Endothelial cell of umbilical vein (primary cell): ENCODE results near the gene UBQLNL. TPM values are rescaled to one million over a fixed set of nuclear protein-coding genes. Genes with fewer than 3 reads are reported as not detected.

ENCODE experiments used
- BruUV-seq: library from RNA; stranded (reverse); fragments of 400-500 nt; replicated peaks from 2 replicates; lab custom pipeline; 2021; lab: Mats Ljungman, UMichigan
- CTCF ChIA-PET: fragments of 300-600, 350-600 bp; sonication (Branson Sonifier 250); formaldehyde crosslinking; loops from one replicate; lab custom pipeline; 2021; ENCODE audit warnings: antibody characterized with exemption, inconsistent platforms; lab: Charles Lee
- POLR2A ChIA-PET: fragments of 300-600, 350-600 bp; sonication (Branson Sonifier 250); formaldehyde crosslinking; loops from one replicate; lab custom pipeline; 2021; ENCODE audit warnings: antibody characterized with exemption, inconsistent platforms; lab: Charles Lee
- DNase-seq: peaks from one replicate; pipeline ENCODE4 v3.0.0-alpha.2; 2011; ENCODE audit warnings: low read depth, low spot score
- FAIRE-seq: peaks from 2 replicates; lab custom pipeline; 2011; peaks lifted over from hg19 to GRCh38; lab: Jason Lieb, UNC
- H2AFZ ChIP-seq: 2 replicates; pipeline ENCODE4 v1.6.0; 2012; ENCODE audit warnings: low read depth, low read length, control low read depth, inconsistent platforms
- H3K27ac ChIP-seq: 2 replicates; pipeline ENCODE4 v1.5.1; 2011; ENCODE audit warnings: low read depth, mild to moderate bottlenecking, control low read depth, low read length, moderate library complexity; ENCODE audit not compliant: insufficient read depth
- H3K27me3 ChIP-seq, 2 experiments: 2 replicates each; pipeline versions ENCODE4 v1.6.0 to v1.6.1; 2011; ENCODE audit warnings: low read length in 2 of 2, mixed read lengths in 1 of 2; ENCODE audit not compliant: control insufficient read depth in 2 of 2, insufficient read depth in 2 of 2
- H3K36me3 ChIP-seq, 2 experiments: 2 replicates in 1 of 2; 3 replicates in 1 of 2; pipeline ENCODE4 v1.5.1; 2011; ENCODE audit warnings: low read length in 2 of 2, mild to moderate bottlenecking in 1 of 2, moderate library complexity in 1 of 2; ENCODE audit not compliant: control insufficient read depth in 2 of 2, insufficient read depth in 2 of 2; ENCODE audit errors: extremely low read depth in 1 of 2
- H3K4me1 ChIP-seq: 3 replicates; pipeline ENCODE4 v1.5.1; 2011; ENCODE audit warnings: mild to moderate bottlenecking, low read length; ENCODE audit not compliant: control insufficient read depth, insufficient read depth; ENCODE audit errors: extremely low read depth
- H3K4me2 ChIP-seq: 2 replicates; pipeline ENCODE4 v1.6.1; 2011; ENCODE audit warnings: low read length, control low read depth, mixed read lengths; ENCODE audit not compliant: insufficient read depth
- H3K4me3 ChIP-seq, 3 experiments: fragments of 200-600 bp in 1 of 3; sonication (generic), shearing (Covaris generic) in 1 of 3; replicated peaks in 1 of 3; 2 replicates each; pipeline ENCODE4 v1.5.1; 2011 to 2016; ENCODE audit warnings: control low read depth in 3 of 3, low read length in 3 of 3, mild to moderate bottlenecking in 2 of 3, inconsistent platforms in 1 of 3, low read depth in 1 of 3, moderate library complexity in 1 of 3; ENCODE audit not compliant: insufficient read depth in 1 of 3
- H3K79me2 ChIP-seq: 2 replicates; pipeline ENCODE4 v1.6.0; 2012; ENCODE audit warnings: low read length, inconsistent platforms; ENCODE audit not compliant: control insufficient read depth, insufficient read depth
- H3K9ac ChIP-seq: replicated peaks from 2 replicates; pipeline ENCODE3; 2011; ENCODE audit warnings: low read length, control low read depth; ENCODE audit not compliant: insufficient read depth; ENCODE audit errors: extremely low read depth
- H3K9me1 ChIP-seq: replicated peaks from 3 replicates; pipeline ENCODE4 v1.6.0; 2011; ENCODE audit warnings: mild to moderate bottlenecking, low read length; ENCODE audit not compliant: control insufficient read depth, insufficient read depth; ENCODE audit errors: extremely low read depth
- H3K9me3 ChIP-seq: replicated peaks from 2 replicates; pipeline ENCODE4 v1.5.1; 2012; ENCODE audit warnings: low read length, inconsistent platforms; ENCODE audit not compliant: control insufficient read depth, insufficient read depth
- H4K20me1 ChIP-seq: replicated peaks from 2 replicates; pipeline ENCODE3; 2011; ENCODE audit warnings: mild to moderate bottlenecking, low read length; ENCODE audit not compliant: control insufficient read depth, insufficient read depth; ENCODE audit errors: extremely low read depth
- EZH2 ChIP-seq: IDR thresholded peaks from 2 replicates; pipeline ENCODE4 v1.6.1; 2012; ENCODE audit warnings: borderline replicate concordance, low read depth, mild to moderate bottlenecking, moderate library complexity, low read length, inconsistent platforms; ENCODE audit not compliant: severe bottlenecking
- FOS ChIP-seq: IDR thresholded peaks from 2 replicates; pipeline ENCODE4 v1.6.1; 2011; ENCODE audit warnings: mild to moderate bottlenecking, low read length, moderate library complexity, borderline replicate concordance; ENCODE audit not compliant: insufficient read depth
- GATA2 ChIP-seq: IDR thresholded peaks from 2 replicates; pipeline ENCODE4 v1.7.0; 2011; ENCODE audit warnings: low read depth, mild to moderate bottlenecking, moderate library complexity, mixed read lengths, low read length; ENCODE audit not compliant: insufficient read length, insufficient read depth
- JUN ChIP-seq: IDR thresholded peaks from 2 replicates; pipeline ENCODE4 v1.6.1; 2011; ENCODE audit warnings: borderline replicate concordance, low read depth; ENCODE audit not compliant: insufficient read length, insufficient read depth
- MYC ChIP-seq: IDR thresholded peaks from one replicate; pipeline ENCODE4 v1.6.1; 2011; ENCODE audit warnings: mild to moderate bottlenecking, low read depth, low read length
- POLR2A ChIP-seq: IDR thresholded peaks from 2 replicates; pipeline ENCODE4 v1.6.1; 2012; ENCODE audit warnings: low read depth, mild to moderate bottlenecking, control low read depth, low read length
- POLR2AphosphoS5 ChIP-seq: IDR thresholded peaks from 2 replicates; pipeline ENCODE4 v1.6.1; 2012; ENCODE audit warnings: low read depth, mild to moderate bottlenecking, control low read depth, low read length, moderate library complexity; ENCODE audit not compliant: insufficient read depth
- dilution Hi-C: fragments of 300-500 bp; cut with MboI; formaldehyde crosslinking; loops from one replicate; pipeline ENCODE4 v1.15.0; 2019; ENCODE audit warnings: low sequenced_read_pairs; ENCODE audit not compliant: extremely low pct_ligation_motif_present
- intact Hi-C: fragments of 100-400 bp; cut with micrococcal nuclease; formaldehyde crosslinking; loops from one replicate; pipeline ENCODE4 v1.10.0; 2022
- polyA plus RNA-seq, 4 experiments: library from polyadenylated mRNA; depleted of rRNA in 3 of 4; stranded (reverse) in 3 of 4; unstranded in 1 of 4; fragments of >200 nt; gene quantifications; 2 replicates each; pipeline versions ENCODE4 v1.2.1 to v1.2.3, GENCODE V29; 2011 to 2012; ENCODE audit warnings: missing spikeins in 1 of 4
- total RNA-seq: library from RNA; stranded (reverse); gene quantifications from 2 replicates; pipeline ENCODE4 v1.2.3, GENCODE V29; 2021
- TF ChIP-seq, protein P1 (sequence below): IDR thresholded peaks from 2 replicates; pipeline ENCODE4 v1.6.1; 2011; ENCODE audit not compliant: insufficient read depth, insufficient read length
- TF ChIP-seq, protein P2 (sequence below), 2 donors: IDR thresholded peaks; 1 replicate in 1 of 2; 2 replicates in 1 of 2; pipeline ENCODE4 v1.5.1; 2011; ENCODE audit warnings: low read length in 2 of 2, mild to moderate bottlenecking in 2 of 2, moderate library complexity in 2 of 2, control low read depth in 1 of 2, inconsistent platforms in 1 of 2, low read depth in 1 of 2; ENCODE audit not compliant: insufficient read depth in 1 of 2; ENCODE audit errors: extremely low read depth in 1 of 2

The UBQLNL gene
- total and polyA plus RNA-seq, 2 donors (not counting 3 experiments of a cell fraction or from before 2014, with no cell fraction given), result 0.33 to 0.48 TPM

DNA sequence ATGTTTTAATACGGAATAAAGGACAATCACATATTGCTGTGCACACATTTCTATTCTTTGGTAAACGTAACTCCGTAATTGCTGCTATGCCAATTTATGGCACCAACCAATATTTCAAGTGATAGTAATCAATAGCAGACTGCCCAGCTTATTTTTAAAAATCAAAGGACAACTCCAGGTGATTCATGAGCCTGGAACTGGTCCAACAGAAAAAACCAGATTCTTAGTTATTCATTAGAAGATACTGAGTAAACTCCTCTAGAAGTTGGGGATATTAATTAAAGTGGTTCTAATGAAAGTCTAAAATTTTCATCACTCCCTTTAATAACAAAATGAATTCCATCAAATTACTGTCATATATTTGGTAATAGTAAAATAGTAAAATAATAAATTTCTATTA is 41.3 kb upstream of the UBQLNL start:
- Histone ChIP-seq H3K4me2 (no peak overlapping the region), H3K27ac (no peak overlapping the region), H3K36me3 (no peaks in the 10 kb centered on the region), H3K27me3 (no peaks in the 10 kb centered on the region), H3K9me3 (no peaks in the 10 kb centered on the region), H3K9me1 (no peaks in the 10 kb centered on the region), H3K4me3 (no peak overlapping the region), H3K79me2 (no peaks in the 10 kb centered on the region), H4K20me1 (no peaks in the 10 kb centered on the region), H3K4me1 (no peaks in the 10 kb centered on the region), H2AFZ (no peak overlapping the region), H3K9ac (no peak overlapping the region)
- no TSS peak for BruUV-seq
- intact Hi-C loops (loop anchor here (10.0 kb wide), 1 partner anchor 433 kb away; no protein-coding TSS in a partner anchor), dilution Hi-C loops (no loop called here)
- TF ChIP-seq JUN (no peak), POLR2A (no peak), EZH2 (no peak), MYC (no peak), POLR2AphosphoS5 (no peak), GATA2 (no peak), FOS (no peak)
- TF ChIP-seq, protein P1, sequence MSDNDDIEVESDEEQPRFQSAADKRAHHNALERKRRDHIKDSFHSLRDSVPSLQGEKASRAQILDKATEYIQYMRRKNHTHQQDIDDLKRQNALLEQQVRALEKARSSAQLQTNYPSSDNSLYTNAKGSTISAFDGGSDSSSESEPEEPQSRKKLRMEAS, result no peak
- TF ChIP-seq, protein P2, sequence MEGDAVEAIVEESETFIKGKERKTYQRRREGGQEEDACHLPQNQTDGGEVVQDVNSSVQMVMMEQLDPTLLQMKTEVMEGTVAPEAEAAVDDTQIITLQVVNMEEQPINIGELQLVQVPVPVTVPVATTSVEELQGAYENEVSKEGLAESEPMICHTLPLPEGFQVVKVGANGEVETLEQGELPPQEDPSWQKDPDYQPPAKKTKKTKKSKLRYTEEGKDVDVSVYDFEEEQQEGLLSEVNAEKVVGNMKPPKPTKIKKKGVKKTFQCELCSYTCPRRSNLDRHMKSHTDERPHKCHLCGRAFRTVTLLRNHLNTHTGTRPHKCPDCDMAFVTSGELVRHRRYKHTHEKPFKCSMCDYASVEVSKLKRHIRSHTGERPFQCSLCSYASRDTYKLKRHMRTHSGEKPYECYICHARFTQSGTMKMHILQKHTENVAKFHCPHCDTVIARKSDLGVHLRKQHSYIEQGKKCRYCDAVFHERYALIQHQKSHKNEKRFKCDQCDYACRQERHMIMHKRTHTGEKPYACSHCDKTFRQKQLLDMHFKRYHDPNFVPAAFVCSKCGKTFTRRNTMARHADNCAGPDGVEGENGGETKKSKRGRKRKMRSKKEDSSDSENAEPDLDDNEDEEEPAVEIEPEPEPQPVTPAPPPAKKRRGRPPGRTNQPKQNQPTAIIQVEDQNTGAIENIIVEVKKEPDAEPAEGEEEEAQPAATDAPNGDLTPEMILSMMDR (IDR thresholded peaks at IDR 0.05; ENCODE audit: extremely low read depth in 1 of 2, insufficient read depth in 1 of 2, low read depth in 1 of 2, low read length in 2 of 2), result no peak
- DNase-seq (no peak), FAIRE-seq (no peak)
- ChIA-PET CTCF (interaction anchor here (0.6 kb wide), 1 partner anchor 35 kb away, joined by 3 read pairs; no protein-coding TSS in a partner anchor), POLR2A (no interaction called here)
